ENCODE data around the gene TMEM41A. TPM values are rescaled to one million over a fixed set of nuclear protein-coding genes. Genes with fewer than 3 reads are reported as not detected.

Gene TMEM41A
- total RNA-seq = 1 to 10 TPM; 9.6 TPM
- long read RNA-seq, donor 1, partial matches to known transcripts = 0 of 3 reads
- long read RNA-seq, donor 1, other reads (novel, unspliced or antisense) = 1 of 3 reads
- long read RNA-seq, donor 2, transcript TMEM41A-203 (5 exons, 2,827 nt) = major isoform, 24 of 25 reads
- long read RNA-seq, donor 2, partial matches to known transcripts = 0 of 25 reads
- long read RNA-seq, donor 2, other reads (novel, unspliced or antisense) = 1 of 25 reads

GRCh38 chr3:185498503-185499396 is at the start of gene TMEM41A:
TSS of gene TMEM41A (minus strand) at chr3:185499035. CDS start at chr3:185498961, 74 bp downstream.
- intact Hi-C loops (cut with DNase I) = no loop called here
- peak; percentile 98 for DNase-seq (ENCODE audit: low spot score)

- DNase-seq (ENCODE audit: low spot score) = no peak
These were observed 41.9 kb upstream of the TMEM41A start for GRCh38 chr3:185540695-185541094.

GRCh38 chr3:185539934-185540333 is 41.1 kb upstream of the TMEM41A start:
- no peak for DNase-seq (ENCODE audit: low spot score)
- intact Hi-C loops (cut with DNase I) = no loop called here

More at GRCh38 chr3:185540695-185541094, 41.9 kb upstream of the TMEM41A start:
- intact Hi-C loops (cut with DNase I) = no loop called here

- DNase-seq (ENCODE audit: low spot score) = no peak
- intact Hi-C loops (cut with DNase I) = no loop called here
These were observed 38.6 kb upstream of the TMEM41A start for GRCh38 chr3:185537369-185537970.

- intact Hi-C loops (cut with DNase I) = no loop called here
- no peak for DNase-seq (ENCODE audit: low spot score)
These were observed 35.7 kb upstream of the TMEM41A start for GRCh38 chr3:185534511-185534910.

GRCh38 chr3:185532901-185533300 is 34.1 kb upstream of the TMEM41A start:
- intact Hi-C loops (cut with DNase I) = no loop called here

GRCh38 chr3:185530856-185531255 is 32.0 kb upstream of the TMEM41A start:
- DNase-seq (ENCODE audit: low spot score) = no peak
- intact Hi-C loops (cut with DNase I) = no loop called here

More at GRCh38 chr3:185532901-185533300, 34.1 kb upstream of the TMEM41A start:
- DNase-seq (ENCODE audit: low spot score) = no peak

- no peak for DNase-seq (ENCODE audit: low spot score)
- intact Hi-C loops (cut with DNase I) = no loop called here
These were observed 29.7 kb upstream of the TMEM41A start for GRCh38 chr3:185528532-185528931.

GRCh38 chr3:185527364-185527763 is 28.5 kb upstream of the TMEM41A start:
- no peak for DNase-seq (ENCODE audit: low spot score)
- intact Hi-C loops (cut with DNase I) = no loop called here

GRCh38 chr3:185526349-185526951 is 27.6 kb upstream of the TMEM41A start:
- intact Hi-C loops (cut with DNase I) = no loop called here
- DNase-seq (ENCODE audit: low spot score) = no peak

GRCh38 chr3:185521349-185522138 is 22.7 kb upstream of the TMEM41A start:
- intact Hi-C loops (cut with DNase I) = no loop called here
- DNase-seq (ENCODE audit: low spot score) = no peak

- intact Hi-C loops (cut with DNase I) = no loop called here
These were observed 20.2 kb upstream of the TMEM41A start for GRCh38 chr3:185519021-185519420.

GRCh38 chr3:185517387-185518130 is 18.7 kb upstream of the TMEM41A start:
- DNase-seq (ENCODE audit: low spot score) = no peak
- intact Hi-C loops (cut with DNase I) = no loop called here

More at GRCh38 chr3:185519021-185519420, 20.2 kb upstream of the TMEM41A start:
- no peak for DNase-seq (ENCODE audit: low spot score)

- intact Hi-C loops (cut with DNase I) = no loop called here
These were observed 12.9 kb upstream of the TMEM41A start for GRCh38 chr3:185511711-185512110.

GRCh38 chr3:185508335-185508991 is 9.6 kb upstream of the TMEM41A start:
- intact Hi-C loops (cut with DNase I) = no loop called here
- no peak for DNase-seq (ENCODE audit: low spot score)

More at GRCh38 chr3:185511711-185512110, 12.9 kb upstream of the TMEM41A start:
- no peak for DNase-seq (ENCODE audit: low spot score)

GRCh38 chr3:185507883-185508282 is 9.0 kb upstream of the TMEM41A start:
- DNase-seq (ENCODE audit: low spot score) = no peak
- intact Hi-C loops (cut with DNase I) = no loop called here

- no peak for DNase-seq (ENCODE audit: low spot score)
- intact Hi-C loops (cut with DNase I) = no loop called here
These were observed 5.8 kb upstream of the TMEM41A start for GRCh38 chr3:185504636-185505035.

- intact Hi-C loops (cut with DNase I) = no loop called here
These were observed 4.7 kb upstream of the TMEM41A start for GRCh38 chr3:185503521-185503920.

More at GRCh38 chr3:185503521-185503920, 4.7 kb upstream of the TMEM41A start:
- no peak for DNase-seq (ENCODE audit: low spot score)
